HepG2 (cell line): ENCODE data around the gene DNAJB6. TPM values are rescaled to one million over a fixed set of nuclear protein-coding genes. Genes with fewer than 3 reads are reported as not detected.
A peak's percentile ranks its signal among the peaks of the same experiment; 100 is the strongest.

Experiments
- ELK4 ChIP-seq: sonication (generic); formaldehyde crosslinking; IDR thresholded peaks from 2 replicates; pipeline ENCODE4 v1.9.0; 2021; ENCODE audit warnings: missing genetic modification reagents, borderline replicate concordance
- HMGXB4 ChIP-seq, 2 experiments: sonication (generic) in 1 of 2; formaldehyde crosslinking in 1 of 2; IDR thresholded peaks; 2 replicates each; pipeline versions ENCODE4 v1.4.0 to v1.6.1; 2018 to 2020; ENCODE audit warnings: missing genetic modification reagents in 2 of 2, borderline replicate concordance in 1 of 2, low read depth in 1 of 2, mild to moderate bottlenecking in 1 of 2, missing biosample characterization in 1 of 2
- HNRNPL ChIP-seq: fragments of 200-400 bp; formaldehyde crosslinking; IDR thresholded peaks from 2 replicates; pipeline ENCODE4 v1.6.1; 2017; ENCODE audit warnings: mild to moderate bottlenecking, low read depth, low read length
- KDM4B ChIP-seq: sonication (generic); formaldehyde crosslinking; IDR thresholded peaks from 2 replicates; pipeline ENCODE4 v1.4.0; 2020; ENCODE audit warnings: missing genetic modification reagents
- KLF11 ChIP-seq: IDR thresholded peaks from 2 replicates; pipeline ENCODE4 v1.6.1; 2016; ENCODE audit warnings: missing compliant biosample characterization
- MTF2 ChIP-seq: sonication (generic); formaldehyde crosslinking; IDR thresholded peaks from 2 replicates; pipeline ENCODE4 v1.5.0; 2020; ENCODE audit warnings: missing genetic modification reagents, borderline replicate concordance
- SMAD1 ChIP-seq: sonication (generic); formaldehyde crosslinking; IDR thresholded peaks from 2 replicates; pipeline ENCODE4 v1.4.0; 2020; ENCODE audit warnings: missing genetic modification reagents, low read depth, mild to moderate bottlenecking, borderline replicate concordance
- ZBTB7A ChIP-seq: sonication (generic); formaldehyde crosslinking; IDR thresholded peaks from 2 replicates; pipeline ENCODE4 v1.8.0; 2022; ENCODE audit warnings: mild to moderate bottlenecking, missing genetic modification reagents
- ZFP91 ChIP-seq: sonication (generic); formaldehyde crosslinking; IDR thresholded peaks from 2 replicates; pipeline ENCODE4 v1.9.0; 2022; ENCODE audit warnings: missing genetic modification reagents, mild to moderate bottlenecking, borderline replicate concordance
- ZNF557 ChIP-seq: sonication (generic); formaldehyde crosslinking; IDR thresholded peaks from 2 replicates; pipeline ENCODE4 v1.4.0; 2020; ENCODE audit warnings: missing genetic modification reagents
- ZNF770 ChIP-seq: sonication (generic); formaldehyde crosslinking; IDR thresholded peaks from 2 replicates; pipeline ENCODE4 v1.5.0; 2020; ENCODE audit warnings: mild to moderate bottlenecking, missing genetic modification reagents
- polyA plus RNA-seq, 8 experiments: library from polyadenylated mRNA; depleted of rRNA in 3 of 8; stranded (reverse) in 7 of 8; unstranded in 1 of 8; fragments of >200 nt; fragmentation: Illumina TruSeq in 4 of 8; extraction: Trizol in 4 of 8; gene quantifications; 2 replicates each; pipeline versions ENCODE4 v1.2.1 to v1.2.3, GENCODE V29; 2011 to 2016; ENCODE audit warnings: low read depth in 4 of 8, missing spikeins in 1 of 8, mixed read lengths in 1 of 8; ENCODE audit not compliant: insufficient read depth in 1 of 8
- total RNA-seq, 5 experiments: library from RNA; depleted of rRNA; stranded (reverse); fragments of >200 nt; fragmentation: Illumina TruSeq; extraction: Trizol; gene quantifications; 2 replicates each; pipeline ENCODE4 v1.2.3, GENCODE V29; 2016; ENCODE audit warnings: low read depth in 1 of 5
- TF ChIP-seq, protein P1 (sequence below): sonication (generic); formaldehyde crosslinking; IDR thresholded peaks from 2 replicates; pipeline ENCODE4 v1.4.0; 2020; ENCODE audit warnings: missing genetic modification reagents
- TF ChIP-seq, protein P2 (sequence below): sonication (generic); formaldehyde crosslinking; IDR thresholded peaks from 2 replicates; pipeline ENCODE4 v1.8.0; 2023; ENCODE audit warnings: mild to moderate bottlenecking, missing genetic modification reagents
- TF ChIP-seq, protein P3 (sequence below): fragments of 450-650 bp; IDR thresholded peaks from 2 replicates; pipeline ENCODE4 v1.6.1; 2017; ENCODE audit warnings: mild to moderate bottlenecking

DNAJB6 gene
- total and polyA plus RNA-seq, 2 of the 13 experiments (the other 11 are each of a cell fraction or from before 2014, with no cell fraction given) = 29.9 to 53.9 TPM

DNA sequence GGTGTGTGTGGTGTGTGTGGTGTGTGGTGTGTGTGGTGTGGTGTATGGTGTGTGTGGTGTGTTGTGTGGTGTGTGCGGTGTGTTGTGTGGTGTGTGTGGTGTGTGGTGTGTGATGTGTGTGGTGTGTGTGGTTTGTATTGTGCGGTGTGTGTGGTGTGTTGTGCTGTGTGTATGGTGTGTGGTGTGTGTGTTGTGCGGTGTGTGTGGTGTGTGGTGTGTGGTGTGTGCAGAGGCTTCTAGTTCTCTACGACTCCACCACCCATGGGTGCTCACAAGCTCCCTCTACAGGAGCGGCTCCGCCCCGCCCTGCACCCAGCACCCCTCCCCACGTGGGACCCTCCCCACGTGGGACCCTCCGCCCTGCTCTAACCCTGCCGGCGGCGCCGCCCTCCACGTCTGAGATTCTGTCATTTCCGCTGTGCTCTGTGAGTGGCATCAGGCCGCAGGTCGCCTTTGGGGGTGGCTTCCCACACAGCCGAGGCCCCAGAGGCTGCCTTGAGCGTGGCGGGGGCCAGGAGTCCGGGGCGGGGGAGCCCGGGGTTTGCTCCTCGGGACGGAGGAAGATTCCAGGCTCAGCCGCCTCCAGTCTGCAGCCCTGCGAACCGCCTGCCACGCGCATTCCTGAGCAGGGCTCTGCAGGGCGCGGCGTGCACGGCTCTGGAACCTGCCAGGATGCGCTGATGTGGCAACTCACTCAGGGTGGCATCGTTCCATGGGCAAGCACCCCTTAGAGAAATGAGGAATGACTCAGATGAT, 37.0 kb upstream of the DNAJB6 start (continued):
- TF ChIP-seq, protein P1, sequence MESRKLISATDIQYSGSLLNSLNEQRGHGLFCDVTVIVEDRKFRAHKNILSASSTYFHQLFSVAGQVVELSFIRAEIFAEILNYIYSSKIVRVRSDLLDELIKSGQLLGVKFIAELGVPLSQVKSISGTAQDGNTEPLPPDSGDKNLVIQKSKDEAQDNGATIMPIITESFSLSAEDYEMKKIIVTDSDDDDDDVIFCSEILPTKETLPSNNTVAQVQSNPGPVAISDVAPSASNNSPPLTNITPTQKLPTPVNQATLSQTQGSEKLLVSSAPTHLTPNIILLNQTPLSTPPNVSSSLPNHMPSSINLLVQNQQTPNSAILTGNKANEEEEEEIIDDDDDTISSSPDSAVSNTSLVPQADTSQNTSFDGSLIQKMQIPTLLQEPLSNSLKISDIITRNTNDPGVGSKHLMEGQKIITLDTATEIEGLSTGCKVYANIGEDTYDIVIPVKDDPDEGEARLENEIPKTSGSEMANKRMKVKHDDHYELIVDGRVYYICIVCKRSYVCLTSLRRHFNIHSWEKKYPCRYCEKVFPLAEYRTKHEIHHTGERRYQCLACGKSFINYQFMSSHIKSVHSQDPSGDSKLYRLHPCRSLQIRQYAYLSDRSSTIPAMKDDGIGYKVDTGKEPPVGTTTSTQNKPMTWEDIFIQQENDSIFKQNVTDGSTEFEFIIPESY = peak; percentile 91
- TF ChIP-seq HMGXB4 (CRISPR knock-in tag; IDR thresholded peaks at IDR 0.05; ENCODE audit: borderline replicate concordance in 1 of 2, low read depth in 1 of 2) (0 out of 4 replicates have a peak, but pooled peaks of 1 of the 2 experiments have one; percentile 20), ZNF557 (CRISPR knock-in tag) (no peak), ZFP91 (CRISPR knock-in tag) (peak; percentile 66; the same call in 1 of the 2 replicates), MTF2 (CRISPR knock-in tag) (no peak), SMAD1 (no peak), ZNF770 (CRISPR knock-in tag) (no peak), ELK4 (CRISPR knock-in tag) (no peak), ZBTB7A (peak; percentile 59; the same call in 1 of the 2 replicates), KDM4B (CRISPR knock-in tag) (no peak), KLF11 (no peak), HNRNPL (peak; percentile 83; the same call in 1 of the 2 replicates)
- TF ChIP-seq, protein P2, sequence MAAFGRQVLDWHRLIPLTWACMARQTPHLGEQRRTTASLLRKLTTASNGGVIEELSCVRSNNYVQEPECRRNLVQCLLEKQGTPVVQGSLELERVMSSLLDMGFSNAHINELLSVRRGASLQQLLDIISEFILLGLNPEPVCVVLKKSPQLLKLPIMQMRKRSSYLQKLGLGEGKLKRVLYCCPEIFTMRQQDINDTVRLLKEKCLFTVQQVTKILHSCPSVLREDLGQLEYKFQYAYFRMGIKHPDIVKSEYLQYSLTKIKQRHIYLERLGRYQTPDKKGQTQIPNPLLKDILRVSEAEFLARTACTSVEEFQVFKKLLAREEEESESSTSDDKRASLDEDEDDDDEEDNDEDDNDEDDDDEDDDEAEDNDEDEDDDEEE (CRISPR knock-in tag) = no peak
- TF ChIP-seq, protein P3, sequence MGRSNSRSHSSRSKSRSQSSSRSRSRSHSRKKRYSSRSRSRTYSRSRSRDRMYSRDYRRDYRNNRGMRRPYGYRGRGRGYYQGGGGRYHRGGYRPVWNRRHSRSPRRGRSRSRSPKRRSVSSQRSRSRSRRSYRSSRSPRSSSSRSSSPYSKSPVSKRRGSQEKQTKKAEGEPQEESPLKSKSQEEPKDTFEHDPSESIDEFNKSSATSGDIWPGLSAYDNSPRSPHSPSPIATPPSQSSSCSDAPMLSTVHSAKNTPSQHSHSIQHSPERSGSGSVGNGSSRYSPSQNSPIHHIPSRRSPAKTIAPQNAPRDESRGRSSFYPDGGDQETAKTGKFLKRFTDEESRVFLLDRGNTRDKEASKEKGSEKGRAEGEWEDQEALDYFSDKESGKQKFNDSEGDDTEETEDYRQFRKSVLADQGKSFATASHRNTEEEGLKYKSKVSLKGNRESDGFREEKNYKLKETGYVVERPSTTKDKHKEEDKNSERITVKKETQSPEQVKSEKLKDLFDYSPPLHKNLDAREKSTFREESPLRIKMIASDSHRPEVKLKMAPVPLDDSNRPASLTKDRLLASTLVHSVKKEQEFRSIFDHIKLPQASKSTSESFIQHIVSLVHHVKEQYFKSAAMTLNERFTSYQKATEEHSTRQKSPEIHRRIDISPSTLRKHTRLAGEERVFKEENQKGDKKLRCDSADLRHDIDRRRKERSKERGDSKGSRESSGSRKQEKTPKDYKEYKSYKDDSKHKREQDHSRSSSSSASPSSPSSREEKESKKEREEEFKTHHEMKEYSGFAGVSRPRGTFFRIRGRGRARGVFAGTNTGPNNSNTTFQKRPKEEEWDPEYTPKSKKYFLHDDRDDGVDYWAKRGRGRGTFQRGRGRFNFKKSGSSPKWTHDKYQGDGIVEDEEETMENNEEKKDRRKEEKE = no peak
